Activated T-cell treated with anti-CD3 and anti-CD28 coated beads, Interleukin-2, amount 50 U/mL, for 48 hours (primary cell): Measurements from ENCODE around the gene SORCS2.

ENCODE experiments used
- DNase-seq, 2 experiments: peaks; one replicate each; pipeline ENCODE4 v3.0.0-alpha.2; 2020

The SORCS2 gene

DNA sequence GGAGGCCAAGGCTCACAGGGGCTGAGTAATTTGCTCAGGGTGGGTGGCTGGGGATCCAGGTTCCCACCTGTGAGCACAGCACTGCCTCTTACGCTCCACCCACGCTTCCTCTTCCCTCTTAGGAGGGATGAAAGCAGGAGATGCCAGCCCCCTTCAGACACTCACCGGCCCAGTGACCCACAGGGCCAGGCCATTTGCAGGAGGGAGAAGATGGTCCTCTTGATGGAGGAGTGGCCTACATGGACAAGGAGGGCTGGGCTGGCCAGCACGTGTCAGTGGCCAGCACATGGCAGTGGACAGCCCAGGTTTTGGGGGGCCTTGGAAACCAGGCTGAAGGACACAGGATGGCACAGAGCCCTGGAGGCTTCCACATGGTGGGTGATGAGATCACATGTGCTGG, 350.4 kb downstream of the SORCS2 start:
- DNase-seq: no peak

DNA sequence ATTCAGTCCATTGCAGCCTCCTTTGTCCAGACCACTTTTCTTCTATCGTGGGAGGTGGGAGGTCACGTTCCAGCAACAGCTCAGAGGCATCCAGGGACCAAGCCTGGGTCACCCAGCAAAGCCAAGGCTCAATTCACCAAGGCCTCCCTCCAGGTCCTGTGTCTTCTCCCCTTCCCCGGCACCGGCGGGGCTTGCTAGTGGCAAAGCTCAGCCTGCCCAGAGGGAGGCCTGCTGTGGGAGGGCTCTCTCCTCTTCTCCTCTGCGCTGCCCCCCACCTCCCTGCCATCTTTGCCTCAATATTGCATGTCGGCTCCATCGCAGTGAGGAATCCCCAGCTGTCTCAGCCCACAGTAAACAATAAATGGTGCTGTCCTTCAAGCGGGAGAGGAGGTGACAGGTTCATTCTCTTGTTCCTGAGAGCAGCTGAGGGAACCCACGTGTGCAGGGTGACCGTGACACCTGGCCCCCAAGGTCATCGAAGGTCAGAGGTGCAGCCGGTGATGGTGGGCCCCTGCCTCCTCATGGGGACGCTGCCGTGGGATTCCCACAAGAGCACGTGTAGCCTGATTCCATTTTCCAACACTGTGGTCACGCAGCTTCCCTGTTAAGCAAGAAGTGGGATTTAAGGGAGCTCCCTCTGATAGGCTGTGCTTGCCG, 353.9 kb downstream of the SORCS2 start:
- DNase-seq: no peak

GRCh38 chr4:7546809-7547367, 354.6 kb downstream of the SORCS2 start:
- DNase-seq: no peak

- no peak for DNase-seq
Measured at GRCh38 chr4:7547368-7548040, 355.2 kb downstream of the SORCS2 start.

- DNase-seq: no peak
Measured at GRCh38 chr4:7549866-7550265, 357.5 kb downstream of the SORCS2 start.

DNA sequence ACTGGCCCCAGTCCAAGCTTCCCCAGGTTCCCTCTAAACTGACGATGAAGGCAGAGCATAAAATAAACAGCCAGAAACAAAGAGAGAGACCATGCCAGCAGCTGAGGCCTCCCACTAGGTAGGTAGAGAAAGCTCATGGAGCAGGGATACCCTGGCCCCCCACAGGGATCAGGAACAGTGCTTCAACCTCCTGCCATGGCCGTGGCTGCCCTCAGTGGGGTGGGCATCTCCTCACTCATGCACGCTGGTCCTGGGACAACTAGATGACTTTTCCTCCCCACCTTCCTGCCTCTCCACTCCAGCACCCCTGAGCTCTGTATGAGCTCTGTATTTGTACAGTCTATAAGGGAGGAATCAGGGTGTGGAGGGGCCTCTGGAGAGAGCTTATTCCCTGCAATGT, 360.1 kb downstream of the SORCS2 start:
- DNase-seq: no peak

DNA sequence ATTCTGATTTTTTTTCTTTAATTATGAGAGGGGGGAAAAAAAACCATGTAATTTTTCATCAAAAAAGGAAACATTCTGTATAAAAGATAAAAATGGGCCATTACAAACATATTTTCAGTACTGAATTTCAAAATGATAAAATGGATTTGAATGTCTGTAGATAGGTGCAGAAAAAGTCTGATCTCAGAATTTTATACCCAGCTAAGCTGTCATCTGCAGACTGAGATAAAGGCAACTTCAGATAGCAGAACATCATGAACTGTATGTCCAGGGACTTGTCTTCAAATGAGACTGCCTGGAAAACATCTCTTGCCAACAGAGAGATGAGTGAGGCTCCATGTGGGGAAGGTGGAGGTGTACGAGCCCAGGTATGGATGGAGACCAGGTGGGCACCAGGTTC, 360.9 kb downstream of the SORCS2 start:
- no peak for DNase-seq

DNA sequence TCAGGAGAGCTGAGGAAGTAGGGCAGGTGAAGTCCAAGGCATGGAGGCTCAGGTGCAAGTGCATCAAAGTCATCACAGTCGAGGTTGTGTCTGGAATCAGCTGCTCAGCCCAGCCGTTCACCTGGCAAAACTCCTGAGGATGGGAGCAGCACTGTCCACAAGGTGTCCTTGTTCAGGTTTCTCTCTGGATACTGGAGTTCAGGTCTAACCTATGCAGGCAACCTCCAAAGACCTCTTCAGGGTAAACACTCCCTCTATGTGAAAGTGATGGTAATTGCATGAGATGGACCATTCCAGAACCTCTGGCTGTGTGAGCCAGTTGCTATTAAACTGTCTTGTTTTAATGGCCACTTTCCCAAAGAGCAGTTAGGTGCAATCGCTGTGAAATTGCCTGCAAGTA, 362.6 kb downstream of the SORCS2 start:
- no peak for DNase-seq

GRCh38 chr4:7556558-7556957, 364.2 kb downstream of the SORCS2 start:
- DNase-seq: no peak

DNA sequence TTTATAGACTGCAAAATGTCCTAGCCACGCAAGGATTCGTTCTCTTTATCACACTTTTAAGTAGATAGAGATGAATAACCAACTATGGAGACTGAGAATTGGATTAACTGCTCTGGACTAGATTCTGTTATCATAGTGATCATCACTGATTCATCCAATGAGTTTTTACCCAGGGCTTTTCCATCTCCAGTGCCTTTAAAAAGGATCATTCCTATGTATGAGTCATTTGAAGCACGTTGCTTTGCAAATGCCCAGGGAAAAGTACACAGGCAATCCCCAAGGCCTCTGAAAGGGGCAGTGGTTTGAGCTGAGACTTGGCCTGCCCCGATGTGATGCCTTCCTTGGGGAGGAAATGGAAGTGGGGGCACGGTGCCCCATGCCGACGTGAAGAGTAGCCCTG, 365.1 kb downstream of the SORCS2 start:
- DNase-seq: no peak

DNA sequence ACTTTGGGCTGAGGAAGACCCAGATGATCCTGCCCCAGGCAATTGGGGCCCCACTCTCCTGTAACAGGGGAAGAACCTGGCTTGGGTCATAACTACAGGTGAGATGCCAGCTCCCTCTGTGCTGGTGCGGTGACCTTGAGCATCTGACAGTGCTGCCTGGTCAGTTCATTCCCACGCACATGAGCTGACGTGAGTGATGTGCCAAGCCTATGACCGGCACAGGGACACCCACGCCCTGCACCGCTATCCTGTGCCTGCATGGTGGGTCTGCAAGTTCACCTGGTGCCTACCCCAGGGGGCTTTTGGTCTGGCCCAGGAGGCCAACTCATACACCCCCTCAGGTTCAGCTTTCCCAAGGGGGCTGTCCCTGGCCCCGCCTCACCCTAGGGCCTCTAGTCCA, 366.1 kb downstream of the SORCS2 start:
- DNase-seq: no peak

- DNase-seq: no peak
Measured at GRCh38 chr4:7559316-7559715, 367.0 kb downstream of the SORCS2 start.

DNA sequence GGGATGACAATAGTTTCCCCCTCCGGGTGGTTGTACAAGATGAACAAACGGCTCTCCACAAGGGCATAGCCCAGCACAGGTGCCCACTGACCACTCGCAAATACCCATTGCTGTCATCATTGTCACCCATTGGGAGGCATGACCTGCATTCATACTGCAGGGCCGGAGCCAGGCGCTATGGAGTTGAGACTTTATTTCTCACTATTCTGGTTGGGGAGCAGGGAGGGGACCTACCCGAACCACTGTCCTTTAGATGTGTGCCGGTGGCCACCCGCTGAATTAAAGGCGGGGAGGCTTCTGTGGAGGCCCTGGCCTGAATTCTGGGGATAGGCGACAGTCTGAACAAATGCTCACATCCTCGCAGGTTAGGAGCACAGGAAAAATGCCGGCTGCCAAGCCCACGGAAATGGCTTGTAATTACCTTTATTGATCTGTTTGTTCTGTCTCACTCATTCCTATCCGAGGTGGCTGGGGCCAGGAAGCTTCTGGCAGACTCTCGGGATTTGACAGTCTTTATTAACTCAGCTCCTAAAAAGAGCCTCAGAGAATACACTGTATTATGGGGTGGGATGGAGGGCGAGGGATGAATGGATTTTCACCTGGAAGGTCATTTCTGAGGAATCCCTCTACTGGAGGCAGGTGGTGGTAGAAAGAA, 367.5 kb downstream of the SORCS2 start:
- no peak for DNase-seq

GRCh38 chr4:7561557-7561956, 369.2 kb downstream of the SORCS2 start:
- DNase-seq: no peak

DNA sequence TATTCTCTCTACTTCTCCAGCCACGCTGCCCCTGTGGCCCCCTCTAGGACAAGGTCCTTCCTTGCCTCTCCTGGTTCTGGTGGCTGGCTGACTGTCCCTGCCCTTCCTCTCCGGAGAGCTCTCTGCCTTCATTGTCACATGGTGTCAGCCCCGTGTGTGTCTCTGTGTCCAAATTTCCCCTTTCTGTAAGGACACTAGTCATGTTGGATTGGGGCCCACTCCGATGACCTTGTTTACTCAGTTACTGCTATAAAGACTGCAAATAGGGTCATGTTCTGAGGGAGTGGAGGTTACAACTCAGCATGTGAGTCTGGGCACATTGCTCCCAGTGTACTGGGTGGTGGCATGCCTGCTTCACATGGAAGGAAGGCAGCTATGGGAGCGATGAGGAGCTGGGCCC, 371.9 kb downstream of the SORCS2 start:
- no peak for DNase-seq

DNA sequence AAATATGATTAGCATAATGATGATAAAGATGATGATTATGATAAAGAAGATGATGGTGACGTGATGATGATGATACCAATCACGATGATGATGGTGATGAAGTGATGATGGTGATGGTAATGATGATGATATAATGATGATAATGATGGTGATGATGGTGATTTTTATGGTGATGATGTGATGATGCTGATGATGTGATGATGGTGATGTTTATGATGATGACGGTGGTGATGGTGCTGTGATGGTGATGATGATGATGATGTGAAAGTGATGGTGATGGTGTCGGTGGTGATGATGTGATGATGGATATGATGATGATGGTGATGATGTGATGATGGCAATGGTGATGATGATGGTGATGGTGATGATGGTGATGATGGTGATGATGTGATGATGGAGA, 373.1 kb downstream of the SORCS2 start:
- DNase-seq: no peak

- no peak for DNase-seq
Measured at GRCh38 chr4:7569810-7570783, 377.8 kb downstream of the SORCS2 start.

- no peak for DNase-seq
Measured at GRCh38 chr4:7571001-7571400, 378.7 kb downstream of the SORCS2 start.

DNA sequence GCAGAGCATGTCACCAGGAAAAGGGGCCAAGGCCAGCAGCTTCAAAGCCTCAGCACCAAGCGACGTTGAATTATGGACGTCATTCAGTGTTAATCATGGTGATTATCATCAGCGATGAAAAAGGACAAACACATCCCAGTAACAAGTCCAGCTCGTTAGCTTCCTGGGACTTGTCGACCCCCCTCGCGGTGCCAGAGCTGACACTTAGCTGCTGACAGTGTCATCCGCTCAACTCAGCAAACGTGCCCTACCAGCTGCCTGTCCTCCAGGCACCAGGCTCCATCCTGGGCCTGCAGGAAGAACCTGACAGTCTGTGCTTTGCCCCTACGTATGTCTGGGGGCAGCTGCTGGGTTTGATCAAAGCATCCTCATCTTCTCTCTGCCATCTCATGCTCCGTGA, 379.4 kb downstream of the SORCS2 start:
- no peak for DNase-seq

DNA sequence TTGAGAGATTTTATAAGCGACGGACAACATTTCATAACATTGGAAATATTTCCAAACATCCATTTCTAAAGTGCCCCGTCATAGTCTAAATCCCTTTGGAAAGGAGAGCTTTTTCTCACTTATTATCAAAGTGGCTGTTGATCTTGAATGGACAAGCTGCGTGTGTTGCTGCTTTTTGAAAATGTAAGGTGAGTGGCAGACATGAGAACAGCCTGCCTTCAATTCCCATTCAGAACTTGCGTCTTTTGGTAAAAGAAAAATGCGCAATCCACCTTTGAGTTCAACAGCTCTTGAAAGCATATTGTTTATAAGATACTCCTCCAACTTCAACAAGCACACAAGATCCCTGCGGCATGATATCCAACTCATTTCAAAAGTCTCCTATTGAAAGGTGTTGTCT, 380.6 kb downstream of the SORCS2 start:
- DNase-seq: no peak

- no peak for DNase-seq
Measured at GRCh38 chr4:7573576-7574091, 381.3 kb downstream of the SORCS2 start.

- DNase-seq: no peak
Measured at GRCh38 chr4:7574287-7575014, 382.1 kb downstream of the SORCS2 start.
